Effector memory CD4-positive, alpha-beta T cell (primary cell): ENCODE measurements around the gene MFSD8.
"Not testable (repeated sequence)": the region's sequence is repeated elsewhere in the genome, so short reads cannot be mapped to it uniquely, and the experiment has no call there.

Source experiments
- DNase-seq, 3 donors: peaks; one replicate each; pipeline ENCODE4 v3.0.0-alpha.2; 2020
- H3K27ac ChIP-seq: 2 replicates; pipeline ENCODE4 v1.7.0; 2013; ENCODE audit warnings: mild to moderate bottlenecking, low read length, moderate library complexity; ENCODE audit not compliant: insufficient read depth, poor library complexity, severe bottlenecking
- H3K27me3 ChIP-seq: replicated peaks from 2 replicates; pipeline ENCODE4 v1.7.0; 2013; ENCODE audit warnings: mild to moderate bottlenecking, low read length; ENCODE audit not compliant: insufficient read depth, control insufficient read depth, poor library complexity, severe bottlenecking
- H3K36me3 ChIP-seq: 2 replicates; pipeline ENCODE4 v1.7.0; 2013; ENCODE audit warnings: mild to moderate bottlenecking, low read length, moderate library complexity; ENCODE audit not compliant: control insufficient read depth, insufficient read depth
- H3K4me1 ChIP-seq: 2 replicates; pipeline ENCODE4 v1.7.0; 2013; ENCODE audit warnings: low read length, mild to moderate bottlenecking; ENCODE audit not compliant: control insufficient read depth, insufficient read depth, poor library complexity, severe bottlenecking
- H3K4me3 ChIP-seq: 2 replicates; pipeline ENCODE4 v1.7.0; 2013; ENCODE audit warnings: low read length, low read depth, mild to moderate bottlenecking; ENCODE audit not compliant: insufficient read depth, poor library complexity, severe bottlenecking
- H3K9me3 ChIP-seq: 2 replicates; pipeline ENCODE4 v1.7.0; 2013; ENCODE audit warnings: mild to moderate bottlenecking, low read length, moderate library complexity; ENCODE audit not compliant: control insufficient read depth

The MFSD8 gene

GRCh38 chr4:127959794-127960193 lies 5.2 kb downstream of the MFSD8 start:
- Histone ChIP-seq H3K4me1 (no peaks in the 10 kb centered on the region), H3K9me3 (no peaks in the 10 kb centered on the region), H3K27me3 (no peaks in the 10 kb centered on the region), H3K36me3 (no peaks in the 10 kb centered on the region), H3K27ac (no peak overlapping the region), H3K4me3 (no peak overlapping the region)
- DNase-seq: no peak

GRCh38 chr4:127957105-127957504 lies 7.9 kb downstream of the MFSD8 start:
- no peaks in the 10 kb centered on the region for H3K4me1 ChIP-seq
- no peak overlapping the region for H3K27ac ChIP-seq
- DNase-seq: no peak
- no peak overlapping the region for H3K4me3 ChIP-seq
- H3K27me3 ChIP-seq: no peaks in the 10 kb centered on the region
- H3K36me3 ChIP-seq: no peaks in the 10 kb centered on the region
- no peaks in the 10 kb centered on the region for H3K9me3 ChIP-seq

- no peaks in the 10 kb centered on the region for H3K27me3 ChIP-seq
- H3K4me3 ChIP-seq: no peak overlapping the region
- peaks cover under 1% of the 10 kb centered on the region for H3K36me3 ChIP-seq
- no peaks in the 10 kb centered on the region for H3K4me1 ChIP-seq
- H3K27ac ChIP-seq: no peak overlapping the region
- no peak for DNase-seq
- H3K9me3 ChIP-seq: no peaks in the 10 kb centered on the region
Measured at GRCh38 chr4:127936974-127937373, 28.0 kb downstream of the MFSD8 start.

GRCh38 chr4:127931836-127932235 lies 33.1 kb downstream of the MFSD8 start:
- H3K9me3 ChIP-seq, H3K36me3 ChIP-seq, H3K4me3 ChIP-seq, H3K4me1 ChIP-seq, DNase-seq, H3K27me3 ChIP-seq, H3K27ac ChIP-seq: not testable (repeated sequence)

GRCh38 chr4:127930175-127930574 lies 34.8 kb downstream of the MFSD8 start:
- no peak for DNase-seq
- no peaks in the 10 kb centered on the region for H3K9me3 ChIP-seq
- no peaks in the 10 kb centered on the region for H3K27me3 ChIP-seq
- no peak overlapping the region for H3K4me3 ChIP-seq
- no peaks in the 10 kb centered on the region for H3K4me1 ChIP-seq
- no peak overlapping the region for H3K27ac ChIP-seq
- H3K36me3 ChIP-seq: peaks cover 14% of the 10 kb centered on the region

- not testable (repeated sequence) for H3K27ac ChIP-seq, H3K4me3 ChIP-seq, DNase-seq, H3K4me1 ChIP-seq, H3K9me3 ChIP-seq, H3K27me3 ChIP-seq
- peaks cover 25% of the 10 kb centered on the region for H3K36me3 ChIP-seq
Measured at GRCh38 chr4:127925720-127926119, 39.3 kb downstream of the MFSD8 start.

- Histone ChIP-seq H3K27ac (no peak overlapping the region), H3K9me3 (no peaks in the 10 kb centered on the region), H3K4me3 (no peak overlapping the region), H3K4me1 (no peaks in the 10 kb centered on the region), H3K36me3 (peaks cover 29% of the 10 kb centered on the region), H3K27me3 (no peaks in the 10 kb centered on the region)
- no peak for DNase-seq
Measured at GRCh38 chr4:127922226-127922625, 42.7 kb downstream of the MFSD8 start.

GRCh38 chr4:127920521-127920920 lies 44.5 kb downstream of the MFSD8 start:
- DNase-seq: no peak
- Histone ChIP-seq H3K4me3 (no peak overlapping the region), H3K9me3 (no peaks in the 10 kb centered on the region), H3K27ac (no peak overlapping the region), H3K27me3 (no peaks in the 10 kb centered on the region), H3K4me1 (no peaks in the 10 kb centered on the region), H3K36me3 (peaks cover 24% of the 10 kb centered on the region)

GRCh38 chr4:127917151-127917550 lies 47.8 kb downstream of the MFSD8 start:
- H3K27ac ChIP-seq: no peak overlapping the region
- H3K4me1 ChIP-seq: no peaks in the 10 kb centered on the region
- H3K4me3 ChIP-seq: no peak overlapping the region
- DNase-seq: no peak
- no peaks in the 10 kb centered on the region for H3K27me3 ChIP-seq
- H3K36me3 ChIP-seq: peaks cover 24% of the 10 kb centered on the region
- H3K9me3 ChIP-seq: no peaks in the 10 kb centered on the region

GRCh38 chr4:127916512-127916911 lies 48.5 kb downstream of the MFSD8 start:
- H3K4me3 ChIP-seq: no peak overlapping the region
- H3K4me1 ChIP-seq: no peaks in the 10 kb centered on the region
- peaks cover 20% of the 10 kb centered on the region for H3K36me3 ChIP-seq
- no peak overlapping the region for H3K27ac ChIP-seq
- H3K9me3 ChIP-seq: no peaks in the 10 kb centered on the region
- no peak for DNase-seq
- no peaks in the 10 kb centered on the region for H3K27me3 ChIP-seq

- no peak overlapping the region for H3K4me3 ChIP-seq
- no peaks in the 10 kb centered on the region for H3K36me3 ChIP-seq
- H3K9me3 ChIP-seq: no peaks in the 10 kb centered on the region
- no peak for DNase-seq
- no peak overlapping the region for H3K27ac ChIP-seq
- H3K4me1 ChIP-seq: no peaks in the 10 kb centered on the region
- no peaks in the 10 kb centered on the region for H3K27me3 ChIP-seq
Measured at GRCh38 chr4:127905029-127905428, 59.9 kb downstream of the MFSD8 start.
